IMR-90 (cell line): ENCODE measurements around the gene P4HA2. TPM values are rescaled to one million over a fixed set of nuclear protein-coding genes. Genes with fewer than 3 reads are reported as not detected.

Source experiments
- ATAC-seq: fragments of 200-7000 bp; cut with Tn5 transposase; 2 replicates; pipeline ENCODE4 v1.9.1; 2020; ENCODE audit warnings: low read depth, mild to moderate bottlenecking, moderate library complexity
- BruUV-seq: library from RNA; stranded (reverse); fragments of 400-500 nt; replicated peaks from 2 replicates; lab custom pipeline; 2021; lab: Mats Ljungman, UMichigan
- CTCF ChIA-PET: fragments of 300-600 bp; formaldehyde crosslinking; extraction: SDS; loops from one replicate; lab custom pipeline; 2021; ENCODE audit warnings: antibody characterized with exemption; lab: Yijun Ruan, JAX
- POLR2A ChIA-PET: fragments of 300-600 bp; sonication (Branson Sonifier 250); formaldehyde crosslinking; loops from one replicate; lab custom pipeline; 2022; ENCODE audit warnings: antibody characterized with exemption; ENCODE audit not compliant: unreplicated experiment; lab: Charles Lee
- DNase-seq: peaks from one replicate; pipeline ENCODE4 v3.0.0; 2013
- H2AFZ ChIP-seq: replicated peaks from 2 replicates; pipeline ENCODE3; 2013; ENCODE audit warnings: low read length, mild to moderate bottlenecking; ENCODE audit not compliant: poor library complexity
- H2AK5ac ChIP-seq: 2 replicates; pipeline ENCODE4 v1.6.1; 2013; ENCODE audit warnings: low read depth, low read length, inconsistent platforms
- H2AK9ac ChIP-seq: replicated peaks from 2 replicates; pipeline ENCODE3; 2013; ENCODE audit warnings: mild to moderate bottlenecking, low read depth, low read length, moderate library complexity; ENCODE audit not compliant: poor library complexity
- H2BK120ac ChIP-seq: 2 replicates; pipeline ENCODE4 v1.6.1; 2013; ENCODE audit warnings: low read depth, low read length, inconsistent platforms
- H2BK15ac ChIP-seq: 3 replicates; pipeline ENCODE4 v1.6.1; 2013; ENCODE audit warnings: low read depth, low read length, inconsistent platforms
- H2BK20ac ChIP-seq: 2 replicates; pipeline ENCODE4 v1.6.1; 2013; ENCODE audit warnings: low read depth, mild to moderate bottlenecking, inconsistent platforms, low read length, moderate library complexity
- H2BK5ac ChIP-seq: 2 replicates; pipeline ENCODE4 v1.6.1; 2013; ENCODE audit warnings: mild to moderate bottlenecking, low read depth, low read length, inconsistent platforms; ENCODE audit not compliant: poor library complexity, severe bottlenecking
- H3K14ac ChIP-seq: replicated peaks from 2 replicates; pipeline ENCODE4 v1.6.1; 2013; ENCODE audit warnings: low read depth, low read length, inconsistent platforms
- H3K18ac ChIP-seq: 2 replicates; pipeline ENCODE4 v1.6.1; 2013; ENCODE audit warnings: low read depth, low read length, control low read depth
- H3K23ac ChIP-seq: 2 replicates; pipeline ENCODE4 v1.6.1; 2013; ENCODE audit warnings: low read depth, low read length, inconsistent platforms
- H3K27ac ChIP-seq: 2 replicates; pipeline ENCODE4 v1.5.1; 2013; ENCODE audit warnings: mild to moderate bottlenecking, control low read depth, low read length; ENCODE audit not compliant: insufficient read depth
- H3K27me3 ChIP-seq: 2 replicates; pipeline ENCODE4 v1.6.1; 2013; ENCODE audit warnings: low read length; ENCODE audit not compliant: control insufficient read depth, insufficient read depth
- H3K36me3 ChIP-seq: 2 replicates; pipeline ENCODE4 v1.6.1; 2013; ENCODE audit warnings: low read length, mixed read lengths; ENCODE audit not compliant: control insufficient read depth, insufficient read depth
- H3K4ac ChIP-seq: 2 replicates; pipeline ENCODE4 v1.6.1; 2013; ENCODE audit warnings: low read depth, low read length, inconsistent platforms
- H3K4me1 ChIP-seq: 2 replicates; pipeline ENCODE4 v1.6.1; 2013; ENCODE audit warnings: low read length, mixed read lengths; ENCODE audit not compliant: control insufficient read depth, insufficient read depth
- H3K4me2 ChIP-seq: 2 replicates; pipeline ENCODE4 v1.6.1; 2013; ENCODE audit warnings: low read depth, mild to moderate bottlenecking, control low read depth, low read length, moderate library complexity
- H3K4me3 ChIP-seq: 2 replicates; pipeline ENCODE4 v1.5.1; 2013; ENCODE audit warnings: low read depth, mild to moderate bottlenecking, control low read depth, low read length, moderate library complexity; ENCODE audit not compliant: insufficient read depth
- H3K56ac ChIP-seq: 2 replicates; pipeline ENCODE4 v1.6.1; 2013; ENCODE audit warnings: low read length, inconsistent platforms; ENCODE audit not compliant: insufficient read depth; ENCODE audit errors: extremely low read depth
- H3K79me1 ChIP-seq, 2 experiments: 2 replicates each; pipeline ENCODE4 v1.6.1; 2013; ENCODE audit warnings: low read length in 2 of 2, inconsistent platforms in 1 of 2, low read depth in 1 of 2
- H3K9ac ChIP-seq: 2 replicates; pipeline ENCODE4 v1.6.1; 2013; ENCODE audit warnings: low read depth, low read length, control low read depth
- H3K9me1 ChIP-seq: 2 replicates; pipeline ENCODE4 v1.6.1; 2013; ENCODE audit warnings: low read length, inconsistent platforms; ENCODE audit not compliant: insufficient read depth
- H3K9me3 ChIP-seq: 2 replicates; pipeline ENCODE4 v1.6.1; 2013; ENCODE audit warnings: low read length; ENCODE audit not compliant: control insufficient read depth, insufficient read depth
- H4K20me1 ChIP-seq: 2 replicates; pipeline ENCODE4 v1.6.1; 2013; ENCODE audit warnings: low read length, inconsistent platforms; ENCODE audit not compliant: insufficient read depth
- H4K5ac ChIP-seq: 2 replicates; pipeline ENCODE4 v1.6.1; 2013; ENCODE audit warnings: mild to moderate bottlenecking, low read depth, low read length, control low read depth
- H4K8ac ChIP-seq, 2 experiments: 2 replicates each; pipeline ENCODE4 v1.6.1; 2013; ENCODE audit warnings: low read depth in 2 of 2, low read length in 2 of 2, control low read depth in 1 of 2, inconsistent platforms in 1 of 2
- H4K91ac ChIP-seq: 2 replicates; pipeline ENCODE4 v1.6.1; 2013; ENCODE audit warnings: low read depth, low read length, inconsistent platforms; ENCODE audit not compliant: insufficient read depth
- BHLHE40 ChIP-seq: fragments of 150-350 bp; IDR thresholded peaks from 2 replicates; pipeline ENCODE4 v1.6.1; 2016; ENCODE audit warnings: mild to moderate bottlenecking, low read depth, low read length
- CEBPB ChIP-seq: IDR thresholded peaks from 2 replicates; pipeline ENCODE4 v1.6.1; 2012; ENCODE audit warnings: low read depth, low read length, improper control_type of control experiment
- CTCF ChIP-seq: conservative IDR thresholded peaks from 2 replicates; pipeline ENCODE4 v1.5.1; 2012; ENCODE audit warnings: mild to moderate bottlenecking, low read depth, low read length, improper control_type of control experiment
- ELK1 ChIP-seq: fragments of 150-350 bp; IDR thresholded peaks from 2 replicates; pipeline ENCODE4 v1.6.1; 2016; ENCODE audit warnings: low read depth, mild to moderate bottlenecking, low read length, moderate library complexity, borderline replicate concordance
- FOS ChIP-seq: fragments of 150-350 bp; IDR thresholded peaks from 2 replicates; pipeline ENCODE4 v1.6.1; 2016; ENCODE audit warnings: low read depth, low read length
- MAFK ChIP-seq: IDR thresholded peaks from 2 replicates; pipeline ENCODE4 v1.6.1; 2012; ENCODE audit warnings: low read depth, low read length, improper control_type of control experiment
- MAZ ChIP-seq: IDR thresholded peaks from 2 replicates; pipeline ENCODE4 v1.6.1; 2012; ENCODE audit warnings: low read depth, mild to moderate bottlenecking, low read length, improper control_type of control experiment, moderate library complexity, borderline replicate concordance
- MXI1 ChIP-seq: IDR thresholded peaks from 2 replicates; pipeline ENCODE4 v1.6.1; 2012; ENCODE audit warnings: low read depth, mild to moderate bottlenecking, low read length, moderate library complexity, borderline replicate concordance
- NFE2L2 ChIP-seq: fragments of 150-350 bp; IDR thresholded peaks from 2 replicates; pipeline ENCODE4 v1.6.1; 2016; ENCODE audit warnings: low read depth, mild to moderate bottlenecking, low read length
- POLR2A ChIP-seq: IDR thresholded peaks from 2 replicates; pipeline ENCODE4 v1.6.1; 2012; ENCODE audit warnings: mild to moderate bottlenecking, low read depth, low read length
- RAD21 ChIP-seq: IDR thresholded peaks from 2 replicates; pipeline ENCODE4 v1.6.1; 2012; ENCODE audit warnings: low read length, improper control_type of control experiment
- RCOR1 ChIP-seq: IDR thresholded peaks from 2 replicates; pipeline ENCODE4 v1.6.1; 2012; ENCODE audit warnings: mild to moderate bottlenecking, low read length, improper control_type of control experiment; ENCODE audit not compliant: insufficient replicate concordance
- RFX5 ChIP-seq: IDR thresholded peaks from 2 replicates; pipeline ENCODE4 v1.8.0; 2012; ENCODE audit warnings: low read depth, mild to moderate bottlenecking, low read length, moderate library complexity
- SMC3 ChIP-seq: fragments of 150-350 bp; IDR thresholded peaks from 2 replicates; pipeline ENCODE4 v1.6.1; 2016; ENCODE audit warnings: low read depth, mild to moderate bottlenecking, antibody characterized with exemption, low read length, moderate library complexity
- USF2 ChIP-seq: fragments of 150-350 bp; IDR thresholded peaks from 2 replicates; pipeline ENCODE4 v1.6.1; 2017; ENCODE audit warnings: mild to moderate bottlenecking, antibody characterized with exemption, low read length, low read depth
- WGBS, 2 experiments: methylation state at CpG; one replicate each; pipeline versions ENCODE4 v1.1.5 to v1.1.7; 2013; ENCODE audit warnings: missing lambda C conversion rate in 2 of 2; ENCODE audit not compliant: insufficient read length in 1 of 2; ENCODE audit errors: extremely low coverage in 2 of 2; 5-methylcytosine and 5-hydroxymethylcytosine counted together
- dilution Hi-C: fragments of 300-500 bp; cut with HindIII; formaldehyde crosslinking; loops from one replicate; pipeline ENCODE4 v1.14.3; 2018; ENCODE audit warnings: low sequenced_read_pairs; ENCODE audit not compliant: unreplicated experiment
- in situ Hi-C: fragments of 300-500 bp; cut with MboI; formaldehyde crosslinking; loops from 3 replicates; pipeline ENCODE4 v1.14.3; 2019; ENCODE audit warnings: low sequenced_read_pairs, inconsistent platforms, mixed read lengths
- intact Hi-C: fragments of 100-400 bp; cut with micrococcal nuclease; formaldehyde crosslinking; loops from 2 replicates; pipeline ENCODE4 v1.10.0; 2022
- polyA plus RNA-seq, 3 experiments: library from polyadenylated mRNA; depleted of rRNA; stranded (reverse); fragments of >200 nt; gene quantifications; 2 replicates each; pipeline ENCODE4 v1.2.3, GENCODE V29; 2012; ENCODE audit warnings: low replicate concordance in 1 of 3
- total RNA-seq: library from RNA; depleted of rRNA; stranded (reverse); fragments of >200 nt; gene quantifications from 2 replicates; pipeline ENCODE4 v1.2.3, GENCODE V29; 2012

The P4HA2 gene
- total and polyA plus RNA-seq, 2 of the 4 experiments (the other 2 are of a cell fraction) = 186 to 225 TPM

GRCh38 chr5:132209901-132210545 is 17.6 kb downstream of the P4HA2 start:
- Histone ChIP-seq H3K36me3 (peaks cover 70% of the 10 kb centered on the region), H3K18ac (no peak overlapping the region), H2BK20ac (no peak overlapping the region), H3K9me3 (no peaks in the 10 kb centered on the region), H4K5ac (no peak overlapping the region), H3K4me3 (no peak overlapping the region), H3K56ac (no peak overlapping the region), H2AK5ac (no peak overlapping the region), H3K4ac (no peak overlapping the region), H3K23ac (no peak overlapping the region), H2AFZ (no peak overlapping the region), H3K27me3 (no peaks in the 10 kb centered on the region), H3K4me1 (peaks cover 13% of the 10 kb centered on the region), H3K9me1 (peaks cover 39% of the 10 kb centered on the region), H2BK5ac (no peak overlapping the region), H3K9ac (no peak overlapping the region), H3K27ac (no peak overlapping the region), H3K14ac (no peak overlapping the region), H4K20me1 (peaks cover 15% of the 10 kb centered on the region; the same call in 1 of the 2 replicates), H2AK9ac (no peak overlapping the region), H3K79me1 (peaks cover 32 to 49% of the 10 kb centered on the region in 2 experiments), H2BK120ac (no peak overlapping the region), H3K4me2 (no peak overlapping the region), H4K91ac (no peak overlapping the region), H2BK15ac (no peak overlapping the region), H4K8ac (no peak overlapping the region)
- ChIA-PET CTCF (interaction anchor here (0.5 kb wide), 1 partner anchor 680 kb away, joined by 3 read pairs; no protein-coding TSS in a partner anchor), POLR2A (no interaction called here)
- no peak for ATAC-seq
- no TSS peak for BruUV-seq
- dilution Hi-C loops = no loop called here
- DNase-seq = no peak
- no CpG with 5 or more reads among the region's 11 CpGs for WGBS, 2 experiments
- intact Hi-C loops = no loop called here
- no peak for TF ChIP-seq RCOR1
- TF ChIP-seq CTCF = no peak
- no peak for TF ChIP-seq SMC3
- TF ChIP-seq BHLHE40 = no peak
- no peak for TF ChIP-seq RAD21
- no peak for TF ChIP-seq CEBPB
- TF ChIP-seq USF2 = no peak
- no peak for TF ChIP-seq ELK1
- TF ChIP-seq MAFK = no peak
- no peak for TF ChIP-seq FOS
- no peak for TF ChIP-seq MAZ
- TF ChIP-seq POLR2A = no peak
- TF ChIP-seq RFX5 = no peak
- TF ChIP-seq MXI1 = no peak
- no peak for TF ChIP-seq NFE2L2
- in situ Hi-C loops = no loop called here
